ENCODE results near the gene GSTO1. TPM values are rescaled to one million over a fixed set of nuclear protein-coding genes. Genes with fewer than 3 reads are reported as not detected.

GSTO1 gene
- total and polyA plus RNA-seq, 2 experiments from 2014 or later, result 52.5 to 182 TPM

- Mint-ChIP-seq H3K27me3 (ENCODE audit: insufficient read depth, low read depth, poor library complexity) (peaks cover 7% of the 10 kb centered on the region), H3K27ac (no peak overlapping the region), H3K36me3 (ENCODE audit: low read depth) (peaks cover 31% of the 10 kb centered on the region), H3K4me3 (no peak overlapping the region), H3K4me1 (peaks cover 22% of the 10 kb centered on the region), H3K9me3 (no peaks in the 10 kb centered on the region)
- Histone ChIP-seq H3K27me3 (ENCODE audit: insufficient read depth) (no peaks in the 10 kb centered on the region), H3K4me3 (no peak overlapping the region), H3K27ac (ENCODE audit: low read depth) (no peak overlapping the region), H3K79me2 (replicated peaks; ENCODE audit: insufficient read depth) (peaks cover 65% of the 10 kb centered on the region), H3K4me2 (no peak overlapping the region), H3K4me1 (ENCODE audit: insufficient read depth) (peaks cover 21% of the 10 kb centered on the region), H3K36me3 (ENCODE audit: insufficient read depth) (peaks cover 19% of the 10 kb centered on the region; the same call in 1 of the 2 replicates), H4K20me1 (replicated peaks; ENCODE audit: insufficient read depth) (peaks cover 17% of the 10 kb centered on the region), H2AFZ (no peak overlapping the region), H3K9me2 (ENCODE audit: insufficient read depth) (no peaks in the 10 kb centered on the region), H3F3A (replicated peaks; ENCODE audit: low read depth) (peaks cover 6% of the 10 kb centered on the region; the same call in 1 of the 2 replicates)
- DNase-seq (ENCODE audit: low spot score), result no peak
- TF ChIP-seq CREB1 (CRISPR knock-in tag; IDR thresholded peaks at IDR 0.05; ENCODE audit: low read depth), result no peak
- TF ChIP-seq ETS1 (IDR thresholded peaks at IDR 0.05), result no peak
- TF ChIP-seq POLR2AphosphoS5 (IDR thresholded peaks at IDR 0.05; ENCODE audit: low read depth), result no peak
- TF ChIP-seq NANOG (IDR thresholded peaks at IDR 0.05; ENCODE audit: borderline replicate concordance), result no peak
- TF ChIP-seq EZH2phosphoT487 (IDR thresholded peaks at IDR 0.05; ENCODE audit: unreplicated experiment), result no peak
- TF ChIP-seq, protein P1, sequence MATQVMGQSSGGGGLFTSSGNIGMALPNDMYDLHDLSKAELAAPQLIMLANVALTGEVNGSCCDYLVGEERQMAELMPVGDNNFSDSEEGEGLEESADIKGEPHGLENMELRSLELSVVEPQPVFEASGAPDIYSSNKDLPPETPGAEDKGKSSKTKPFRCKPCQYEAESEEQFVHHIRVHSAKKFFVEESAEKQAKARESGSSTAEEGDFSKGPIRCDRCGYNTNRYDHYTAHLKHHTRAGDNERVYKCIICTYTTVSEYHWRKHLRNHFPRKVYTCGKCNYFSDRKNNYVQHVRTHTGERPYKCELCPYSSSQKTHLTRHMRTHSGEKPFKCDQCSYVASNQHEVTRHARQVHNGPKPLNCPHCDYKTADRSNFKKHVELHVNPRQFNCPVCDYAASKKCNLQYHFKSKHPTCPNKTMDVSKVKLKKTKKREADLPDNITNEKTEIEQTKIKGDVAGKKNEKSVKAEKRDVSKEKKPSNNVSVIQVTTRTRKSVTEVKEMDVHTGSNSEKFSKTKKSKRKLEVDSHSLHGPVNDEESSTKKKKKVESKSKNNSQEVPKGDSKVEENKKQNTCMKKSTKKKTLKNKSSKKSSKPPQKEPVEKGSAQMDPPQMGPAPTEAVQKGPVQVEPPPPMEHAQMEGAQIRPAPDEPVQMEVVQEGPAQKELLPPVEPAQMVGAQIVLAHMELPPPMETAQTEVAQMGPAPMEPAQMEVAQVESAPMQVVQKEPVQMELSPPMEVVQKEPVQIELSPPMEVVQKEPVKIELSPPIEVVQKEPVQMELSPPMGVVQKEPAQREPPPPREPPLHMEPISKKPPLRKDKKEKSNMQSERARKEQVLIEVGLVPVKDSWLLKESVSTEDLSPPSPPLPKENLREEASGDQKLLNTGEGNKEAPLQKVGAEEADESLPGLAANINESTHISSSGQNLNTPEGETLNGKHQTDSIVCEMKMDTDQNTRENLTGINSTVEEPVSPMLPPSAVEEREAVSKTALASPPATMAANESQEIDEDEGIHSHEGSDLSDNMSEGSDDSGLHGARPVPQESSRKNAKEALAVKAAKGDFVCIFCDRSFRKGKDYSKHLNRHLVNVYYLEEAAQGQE (IDR thresholded peaks at IDR 0.05; ENCODE audit: unreplicated experiment), result no peak
- TF ChIP-seq EZH2 (IDR thresholded peaks at IDR 0.05; ENCODE audit: low read depth, unreplicated experiment), result no peak
- no peak for TF ChIP-seq ZNF114 (CRISPR knock-in tag; IDR thresholded peaks at IDR 0.05)
- TF ChIP-seq, protein P2, sequence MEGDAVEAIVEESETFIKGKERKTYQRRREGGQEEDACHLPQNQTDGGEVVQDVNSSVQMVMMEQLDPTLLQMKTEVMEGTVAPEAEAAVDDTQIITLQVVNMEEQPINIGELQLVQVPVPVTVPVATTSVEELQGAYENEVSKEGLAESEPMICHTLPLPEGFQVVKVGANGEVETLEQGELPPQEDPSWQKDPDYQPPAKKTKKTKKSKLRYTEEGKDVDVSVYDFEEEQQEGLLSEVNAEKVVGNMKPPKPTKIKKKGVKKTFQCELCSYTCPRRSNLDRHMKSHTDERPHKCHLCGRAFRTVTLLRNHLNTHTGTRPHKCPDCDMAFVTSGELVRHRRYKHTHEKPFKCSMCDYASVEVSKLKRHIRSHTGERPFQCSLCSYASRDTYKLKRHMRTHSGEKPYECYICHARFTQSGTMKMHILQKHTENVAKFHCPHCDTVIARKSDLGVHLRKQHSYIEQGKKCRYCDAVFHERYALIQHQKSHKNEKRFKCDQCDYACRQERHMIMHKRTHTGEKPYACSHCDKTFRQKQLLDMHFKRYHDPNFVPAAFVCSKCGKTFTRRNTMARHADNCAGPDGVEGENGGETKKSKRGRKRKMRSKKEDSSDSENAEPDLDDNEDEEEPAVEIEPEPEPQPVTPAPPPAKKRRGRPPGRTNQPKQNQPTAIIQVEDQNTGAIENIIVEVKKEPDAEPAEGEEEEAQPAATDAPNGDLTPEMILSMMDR (conservative IDR thresholded peaks at IDR 0.05; ENCODE audit: low read depth in 2 of 2), result no peak
- no peak for TF ChIP-seq ZNF331 (CRISPR knock-in tag; IDR thresholded peaks at IDR 0.05; ENCODE audit: low read depth)
- no peak for TF ChIP-seq ZNF462 (CRISPR knock-in tag; IDR thresholded peaks at IDR 0.05)
- TF ChIP-seq JUNB (IDR thresholded peaks at IDR 0.05; ENCODE audit: unreplicated experiment), result no peak
- TF ChIP-seq STAT1 (IDR thresholded peaks at IDR 0.05; ENCODE audit: unreplicated experiment), result no peak
- no peak for ATAC-seq
These were observed 3.5 kb downstream of the GSTO1 start for GRCh38 chr10:104258209-104258608.

Data from GM23338 (cell line).